HUES48 (cell line): ENCODE data around the gene USP36.
"Not testable (repeated sequence)": the region's sequence is repeated elsewhere in the genome, so short reads cannot be mapped to it uniquely, and the experiment has no call there.

ENCODE experiments used
- H3K27ac ChIP-seq: one replicate; pipeline ENCODE4 v1.7.0; 2013; ENCODE audit warnings: low read depth, low read length, inconsistent platforms
- H3K27me3 ChIP-seq: 2 replicates; pipeline ENCODE4 v1.6.1; 2013; ENCODE audit warnings: mild to moderate bottlenecking, low read length; ENCODE audit not compliant: control insufficient read depth, insufficient read depth
- H3K36me3 ChIP-seq: 2 replicates; pipeline ENCODE4 v1.6.1; 2013; ENCODE audit warnings: low read length; ENCODE audit not compliant: control insufficient read depth, insufficient read depth
- H3K4me1 ChIP-seq: 2 replicates; pipeline ENCODE4 v1.6.1; 2013; ENCODE audit warnings: mild to moderate bottlenecking, low read length; ENCODE audit not compliant: control insufficient read depth, insufficient read depth
- H3K4me3 ChIP-seq: 2 replicates; pipeline ENCODE4 v1.5.1; 2013; ENCODE audit warnings: mild to moderate bottlenecking, low read depth, low read length
- H3K9ac ChIP-seq: 2 replicates; pipeline ENCODE4 v1.6.1; 2013; ENCODE audit warnings: mild to moderate bottlenecking, low read depth, low read length, moderate library complexity
- H3K9me3 ChIP-seq: 2 replicates; pipeline ENCODE4 v1.6.1; 2013; ENCODE audit warnings: low read length; ENCODE audit not compliant: control insufficient read depth, insufficient read depth

USP36 gene

DNA sequence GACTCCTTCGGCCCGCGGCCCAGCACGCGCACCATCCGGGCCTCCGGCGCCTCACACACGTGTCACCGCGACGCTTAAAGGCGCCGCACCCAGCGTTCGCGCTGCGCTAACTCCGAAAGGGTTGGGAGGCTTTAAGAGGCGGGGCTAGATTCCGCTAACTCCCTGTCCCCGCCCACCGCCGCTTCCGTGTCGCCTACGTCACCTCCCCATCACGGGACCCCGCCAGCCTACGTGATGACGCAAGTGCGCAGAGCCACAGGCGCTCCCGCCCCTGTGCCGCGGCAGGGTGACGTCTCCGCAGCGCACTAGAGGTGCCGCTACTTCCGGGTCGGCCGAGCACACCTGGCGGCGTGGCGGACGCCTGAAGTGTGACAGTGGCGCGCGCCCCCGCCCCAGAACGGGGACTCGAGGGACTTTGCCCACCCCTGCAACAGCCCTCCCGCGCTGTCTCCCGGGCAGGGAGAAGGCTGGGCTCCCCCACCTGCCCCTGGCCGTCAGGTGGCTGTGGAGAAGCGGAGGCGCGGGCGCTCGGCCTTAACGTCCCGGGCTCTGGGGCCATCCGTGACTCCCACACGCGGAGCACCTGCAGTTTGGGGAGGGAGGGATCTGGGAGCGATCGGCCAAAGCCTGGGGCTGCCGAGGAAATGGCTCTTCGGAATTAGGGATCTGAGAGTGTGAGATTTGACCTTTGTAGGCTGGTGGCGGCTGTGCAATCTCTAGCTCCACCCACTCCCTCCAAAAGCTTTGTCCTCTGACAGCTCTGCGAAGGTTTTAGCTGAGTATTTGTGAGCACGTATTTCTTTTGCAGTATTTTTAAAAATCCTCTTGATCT lies at the start of gene USP36:
USP36 (minus strand) TSS at position 35 of the 832 bp plus-strand sequence. CDS start 4,451 bp downstream, outside the sequence.
- no peaks in the 10 kb centered on the region for H3K27me3 ChIP-seq
- H3K9ac ChIP-seq, result peak within 1 kb of the TSS; percentile 90
- peaks cover 20% of the 10 kb centered on the region for H3K36me3 ChIP-seq
- H3K4me3 ChIP-seq, result peak within 1 kb of the TSS; percentile 97
- 0 out of 2 replicates have a peak, but pooled peaks cover 14% of the 10 kb centered on the region for H3K4me1 ChIP-seq
- no peaks in the 10 kb centered on the region for H3K9me3 ChIP-seq
- peak within 1 kb of the TSS; percentile 94 for H3K27ac ChIP-seq

DNA sequence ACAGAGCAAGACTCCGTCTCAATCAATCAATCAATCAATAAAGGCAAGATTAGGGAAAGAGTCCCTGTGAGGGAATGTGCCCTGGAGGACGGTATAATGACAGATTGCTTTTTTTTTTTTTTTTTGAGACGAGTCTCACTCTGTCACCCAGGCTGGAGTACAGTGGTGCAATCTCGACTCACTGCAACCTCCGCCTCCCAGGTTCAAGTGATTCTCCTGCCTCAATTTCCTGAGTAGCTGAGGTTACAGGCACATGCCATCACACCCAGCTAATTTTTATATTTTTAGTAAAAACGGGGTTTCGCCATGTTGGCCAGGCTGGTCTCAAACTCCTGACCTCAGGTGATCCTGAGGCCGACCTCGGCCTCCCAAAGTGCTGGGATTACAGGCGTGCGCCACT lies 49.5 kb upstream of the USP36 start:
- not testable (repeated sequence) for H3K27me3 ChIP-seq, H3K9ac ChIP-seq, H3K36me3 ChIP-seq, H3K4me1 ChIP-seq, H3K4me3 ChIP-seq, H3K9me3 ChIP-seq, H3K27ac ChIP-seq

DNA sequence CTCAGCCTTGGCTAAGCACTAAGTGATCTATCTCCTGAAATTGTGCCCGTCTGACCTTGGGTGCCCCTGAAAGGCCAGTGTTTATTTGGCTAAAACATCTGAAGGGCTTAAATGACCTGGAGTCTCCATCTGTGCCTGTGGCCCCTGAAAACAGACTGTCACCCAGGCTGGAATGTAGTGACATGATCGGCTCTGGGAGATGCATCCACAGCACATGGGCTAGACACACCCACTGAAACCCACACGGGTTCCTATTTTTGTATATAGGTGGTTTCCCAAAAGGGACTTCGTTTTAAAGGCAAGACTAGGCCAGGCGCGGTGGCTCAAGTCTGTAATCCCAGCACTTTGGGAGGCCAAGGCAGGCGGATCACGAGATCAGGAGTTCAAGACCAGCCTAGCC lies 48.9 kb upstream of the USP36 start:
- no peak overlapping the region for H3K4me3 ChIP-seq
- no peaks in the 10 kb centered on the region for H3K9me3 ChIP-seq
- no peak overlapping the region for H3K27ac ChIP-seq
- peaks cover 7% of the 10 kb centered on the region; the same call in 1 of the 2 replicates for H3K36me3 ChIP-seq
- H3K4me1 ChIP-seq, result peaks cover 3% of the 10 kb centered on the region; the same call in 1 of the 2 replicates
- H3K27me3 ChIP-seq, result no peaks in the 10 kb centered on the region
- H3K9ac ChIP-seq, result no peak overlapping the region

DNA sequence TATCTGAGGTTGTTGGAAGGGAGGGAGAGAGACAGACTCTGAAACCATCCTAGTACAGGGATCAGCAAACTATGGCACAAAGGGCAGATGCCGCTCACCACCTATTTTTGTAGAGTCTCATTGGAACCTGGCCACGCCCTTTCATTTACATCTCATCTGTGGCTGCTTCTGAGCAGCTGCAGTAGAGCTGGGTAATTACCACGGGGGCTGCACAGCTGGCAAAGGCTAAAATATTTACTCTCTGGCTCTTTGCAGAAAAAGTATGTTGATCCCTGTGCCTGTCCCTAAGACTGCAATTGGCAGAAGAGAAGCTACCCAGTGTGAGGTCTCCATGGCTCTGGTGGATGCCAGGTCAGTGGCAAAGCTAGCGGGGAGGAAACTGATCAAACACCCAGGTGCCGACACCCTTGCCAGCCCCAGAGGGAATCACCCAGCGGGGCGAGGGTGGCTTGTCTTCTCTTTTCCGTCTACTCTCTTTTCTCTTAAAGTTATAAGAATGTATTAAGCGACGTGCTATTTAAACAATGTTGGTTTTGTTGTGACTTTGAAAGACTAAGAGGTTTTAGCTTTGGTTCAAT lies 48.4 kb upstream of the USP36 start:
- Histone ChIP-seq H3K4me1 (peaks cover 8% of the 10 kb centered on the region), H3K27me3 (no peaks in the 10 kb centered on the region), H3K27ac (no peak overlapping the region), H3K4me3 (no peak overlapping the region), H3K9me3 (no peaks in the 10 kb centered on the region), H3K36me3 (peaks cover 7% of the 10 kb centered on the region; the same call in 1 of the 2 replicates), H3K9ac (no peak overlapping the region)

DNA sequence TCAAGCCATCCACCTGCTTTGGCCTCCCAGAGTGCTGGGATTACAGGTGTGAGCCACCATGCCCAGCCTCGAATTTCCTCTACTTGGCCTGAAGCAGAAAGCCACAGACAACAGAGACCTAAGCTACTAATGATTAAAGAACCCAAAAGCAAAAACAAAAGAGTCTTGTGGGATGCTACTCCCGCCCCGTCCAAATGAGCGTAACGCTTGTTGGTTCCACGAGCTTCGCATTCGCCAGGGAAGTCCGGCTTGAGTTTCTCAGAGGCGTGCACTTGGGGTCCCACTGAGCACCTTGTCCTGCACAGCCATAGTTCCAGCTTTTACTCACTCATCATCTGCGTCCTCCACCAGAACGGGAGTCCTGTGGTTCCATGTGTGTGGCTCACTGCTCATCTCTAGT lies 46.3 kb upstream of the USP36 start:
- H3K27me3 ChIP-seq, result no peaks in the 10 kb centered on the region
- no peak overlapping the region for H3K27ac ChIP-seq
- H3K36me3 ChIP-seq, result no peaks in the 10 kb centered on the region
- no peak overlapping the region for H3K9ac ChIP-seq
- H3K4me3 ChIP-seq, result no peak overlapping the region
- no peaks in the 10 kb centered on the region for H3K9me3 ChIP-seq
- peaks cover 20% of the 10 kb centered on the region for H3K4me1 ChIP-seq

DNA sequence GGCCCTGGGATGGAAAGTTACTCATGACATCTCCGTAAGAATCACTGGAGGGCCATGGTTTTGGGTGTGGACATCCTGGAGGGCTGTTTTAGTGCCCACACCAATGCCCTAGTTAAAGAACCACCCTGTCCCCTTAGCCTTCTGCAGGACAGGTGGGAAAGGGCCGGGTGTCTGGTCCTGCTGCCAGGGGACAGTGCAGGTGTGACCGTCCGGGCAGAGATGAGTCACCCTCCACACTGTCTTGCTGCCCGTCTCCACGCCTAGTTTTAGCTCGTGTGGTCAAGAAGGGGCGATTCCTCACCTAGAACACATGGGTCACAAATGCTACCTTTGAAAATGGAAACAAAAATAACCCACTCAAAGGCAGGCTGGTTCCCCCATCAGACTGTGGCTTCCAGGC lies 45.3 kb upstream of the USP36 start:
- no peak overlapping the region for H3K9ac ChIP-seq

DNA sequence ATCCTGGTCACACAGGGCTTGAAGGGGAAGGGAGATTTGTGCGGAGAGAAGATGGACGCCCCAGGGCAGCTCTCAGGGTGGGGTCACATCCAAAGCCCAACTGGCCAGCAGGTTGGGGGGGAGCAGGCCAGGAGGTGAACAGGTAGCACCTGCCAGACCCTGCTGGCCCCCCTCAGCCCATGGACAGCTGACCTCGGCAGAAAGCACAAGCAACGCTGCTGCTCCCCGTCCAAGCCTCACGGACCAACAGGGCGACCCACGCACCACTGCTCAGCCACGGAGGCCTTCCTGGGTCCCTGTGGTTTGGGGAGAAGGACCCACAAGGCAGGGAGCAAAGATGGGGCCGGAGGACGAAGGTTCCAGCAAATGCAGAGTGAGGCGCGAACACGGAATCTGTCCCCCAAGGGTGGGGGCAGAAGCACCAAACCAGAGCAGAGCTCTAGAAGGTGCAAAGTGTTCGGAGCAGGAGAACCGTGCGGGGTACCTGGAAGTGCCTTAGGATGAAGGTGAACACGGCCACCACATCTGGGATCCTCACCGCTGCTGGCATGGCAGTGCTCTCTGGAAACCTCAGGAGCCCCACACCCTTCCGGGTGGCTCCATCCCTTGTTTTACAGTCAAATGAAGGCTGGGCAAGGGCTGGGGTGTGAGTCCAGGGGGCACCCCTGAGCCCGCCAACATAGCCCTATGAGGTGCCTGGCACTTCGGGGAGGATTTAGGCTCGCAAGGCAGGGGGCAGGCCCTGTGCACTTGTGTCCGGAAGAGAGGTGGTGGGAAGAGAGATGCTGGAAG lies 44.5 kb upstream of the USP36 start:
- H3K4me3 ChIP-seq, result no peak overlapping the region
- no peak overlapping the region for H3K9ac ChIP-seq
- H3K27me3 ChIP-seq, result no peaks in the 10 kb centered on the region
- no peaks in the 10 kb centered on the region for H3K36me3 ChIP-seq
- no peak overlapping the region for H3K27ac ChIP-seq
- no peaks in the 10 kb centered on the region for H3K9me3 ChIP-seq
- peaks cover 20% of the 10 kb centered on the region for H3K4me1 ChIP-seq

More for the DNA sequence above, 45.3 kb upstream of the USP36 start:
- no peaks in the 10 kb centered on the region for H3K36me3 ChIP-seq
- no peak overlapping the region for H3K27ac ChIP-seq
- no peak overlapping the region for H3K4me3 ChIP-seq
- H3K4me1 ChIP-seq, result peaks cover 20% of the 10 kb centered on the region
- no peaks in the 10 kb centered on the region for H3K27me3 ChIP-seq
- no peaks in the 10 kb centered on the region for H3K9me3 ChIP-seq

DNA sequence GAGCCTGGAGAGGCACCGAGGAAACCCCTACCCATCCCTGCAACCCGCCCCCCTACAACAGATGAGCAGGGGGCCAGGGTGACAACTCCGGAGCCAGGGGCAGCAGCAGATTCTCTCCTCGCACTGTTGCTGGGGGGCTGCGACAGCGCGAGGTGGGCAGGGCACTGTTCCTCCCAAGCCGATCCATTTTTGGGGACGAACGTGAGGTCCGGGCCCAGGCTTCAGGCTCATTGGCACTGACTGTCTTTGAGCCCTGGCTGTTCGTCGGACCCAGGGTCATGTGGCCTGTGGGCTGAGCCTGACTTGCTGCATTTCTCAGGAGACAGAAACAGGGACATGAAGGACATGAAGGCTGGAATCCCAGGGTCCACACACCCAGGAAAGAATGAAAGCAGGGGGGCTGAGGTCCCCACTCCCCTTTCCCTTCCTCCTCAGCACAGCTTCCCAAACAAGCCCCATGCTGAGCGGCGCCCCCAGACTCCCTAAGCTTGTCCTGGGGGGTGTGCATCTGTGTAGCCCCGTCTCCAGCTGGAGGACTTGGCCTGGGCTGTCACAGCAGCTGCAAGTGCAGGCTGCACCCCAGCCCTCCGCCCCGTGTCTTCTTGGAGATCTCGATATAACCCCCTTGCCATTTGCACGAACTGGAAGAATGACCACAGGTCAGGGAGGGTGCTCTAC lies 43.7 kb upstream of the USP36 start:
- H3K36me3 ChIP-seq, result no peaks in the 10 kb centered on the region
- peak overlapping the region; percentile 74 for H3K27ac ChIP-seq
- peaks cover 24% of the 10 kb centered on the region for H3K4me1 ChIP-seq
- no peaks in the 10 kb centered on the region for H3K27me3 ChIP-seq
- H3K9me3 ChIP-seq, result no peaks in the 10 kb centered on the region
- H3K9ac ChIP-seq, result no peak overlapping the region
- 0 out of 2 replicates have a peak overlapping the region, but pooled peaks have one; percentile 9 for H3K4me3 ChIP-seq

DNA sequence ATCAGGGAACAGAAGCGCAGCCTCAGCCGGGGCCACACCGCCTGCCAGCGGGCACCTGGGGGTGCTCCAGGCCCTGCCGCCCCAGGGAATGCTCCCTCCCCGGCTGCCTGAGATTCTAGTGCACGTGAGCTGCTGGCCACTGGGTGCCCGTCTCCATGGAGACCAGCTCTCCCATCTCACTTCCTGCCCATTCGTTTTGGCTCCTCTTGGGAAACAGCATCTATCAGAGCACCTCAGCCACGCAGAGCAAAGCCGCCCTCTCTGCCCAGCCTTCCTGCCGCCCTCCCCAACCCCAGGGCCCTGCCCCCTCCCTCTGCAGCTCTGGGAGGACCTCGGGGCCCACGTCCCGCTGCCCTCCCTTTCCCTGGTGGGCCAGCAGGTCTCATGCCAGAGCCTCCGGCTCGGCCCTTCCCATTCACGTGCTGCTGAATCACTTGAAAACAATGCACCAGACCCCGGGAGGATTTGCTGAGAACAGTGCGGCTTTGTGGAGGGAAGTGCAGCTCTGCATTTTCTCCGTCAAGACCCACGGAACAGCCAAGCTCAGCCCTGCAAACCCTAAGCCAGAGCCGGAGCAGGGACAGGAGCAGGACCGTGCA lies 43.0 kb upstream of the USP36 start:
- Histone ChIP-seq H3K36me3 (no peaks in the 10 kb centered on the region), H3K27me3 (no peaks in the 10 kb centered on the region), H3K27ac (peak overlapping the region; percentile 74), H3K9ac (no peak overlapping the region), H3K4me3 (0 out of 2 replicates have a peak overlapping the region, but pooled peaks have one; percentile 9), H3K9me3 (no peaks in the 10 kb centered on the region), H3K4me1 (peaks cover 28% of the 10 kb centered on the region)

DNA sequence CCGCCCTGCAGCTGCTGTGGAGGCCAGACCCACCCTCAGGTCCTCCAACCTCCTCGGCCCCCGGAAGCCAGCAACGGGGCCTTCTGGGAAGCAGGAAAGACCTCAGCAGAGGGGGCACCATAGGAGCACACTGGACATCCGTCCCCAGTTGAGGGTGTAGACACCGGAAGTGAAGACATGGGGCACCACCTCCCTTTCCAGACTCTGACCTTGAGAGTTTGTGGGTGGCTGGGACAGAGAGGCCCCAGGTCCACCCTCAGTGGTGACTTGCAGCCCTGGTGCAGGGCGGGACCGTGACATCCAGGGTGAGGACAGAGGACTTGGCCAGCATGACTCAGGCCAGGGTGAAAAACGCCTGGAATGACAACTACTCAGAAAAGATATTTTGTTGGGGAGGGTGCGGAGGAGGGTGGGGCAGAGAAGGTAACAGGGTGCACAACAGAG lies 42.5 kb upstream of the USP36 start:
- no peaks in the 10 kb centered on the region for H3K9me3 ChIP-seq
- peaks cover 28% of the 10 kb centered on the region for H3K4me1 ChIP-seq
- no peaks in the 10 kb centered on the region for H3K27me3 ChIP-seq
- H3K36me3 ChIP-seq, result peaks cover 2% of the 10 kb centered on the region; the same call in 1 of the 2 replicates
- peak overlapping the region; percentile 74 for H3K27ac ChIP-seq
- no peak overlapping the region for H3K4me3 ChIP-seq
- H3K9ac ChIP-seq, result no peak overlapping the region
